Pulmonary artery endothelial cell (primary cell): ENCODE data around the gene CFAP20DC. TPM values are rescaled to one million over a fixed set of nuclear protein-coding genes. Genes with fewer than 3 reads are reported as not detected.
"Not testable (repeated sequence)": the region's sequence is repeated elsewhere in the genome, so short reads cannot be mapped to it uniquely, and the experiment has no call there.

Source experiments
- DNase-seq: peaks from one replicate; pipeline ENCODE4 v3.0.0-alpha.2; 2011; ENCODE audit warnings: low read depth, low spot score
- total RNA-seq: library from RNA; depleted of rRNA; stranded (reverse); fragments of >200 nt; gene quantifications from 2 replicates; pipeline ENCODE4 v1.2.3, GENCODE V29; 2014

The CFAP20DC gene
- total RNA-seq, 1 donor from 2014 or later = 1.1 TPM

DNA sequence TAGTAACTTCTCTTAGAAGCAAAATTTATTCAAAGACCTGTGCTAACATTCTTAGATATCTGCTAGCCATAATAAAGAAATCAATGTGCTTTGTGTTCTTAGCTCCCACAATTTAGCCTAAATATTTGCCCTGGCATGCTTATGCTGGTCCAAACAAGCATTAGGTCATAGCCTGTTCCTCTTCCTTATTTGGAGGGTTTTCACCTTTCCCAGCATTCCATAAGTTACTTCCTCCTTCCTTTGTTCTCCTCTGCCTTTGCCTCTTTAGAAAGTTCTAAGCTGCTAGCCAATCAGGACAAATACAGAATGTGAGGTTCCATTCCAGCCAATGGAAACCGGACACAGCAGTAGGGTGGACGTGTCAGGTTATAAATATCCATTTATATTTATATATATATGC is 345.5 kb downstream of the CFAP20DC start:
- not testable (repeated sequence) for DNase-seq

DNA sequence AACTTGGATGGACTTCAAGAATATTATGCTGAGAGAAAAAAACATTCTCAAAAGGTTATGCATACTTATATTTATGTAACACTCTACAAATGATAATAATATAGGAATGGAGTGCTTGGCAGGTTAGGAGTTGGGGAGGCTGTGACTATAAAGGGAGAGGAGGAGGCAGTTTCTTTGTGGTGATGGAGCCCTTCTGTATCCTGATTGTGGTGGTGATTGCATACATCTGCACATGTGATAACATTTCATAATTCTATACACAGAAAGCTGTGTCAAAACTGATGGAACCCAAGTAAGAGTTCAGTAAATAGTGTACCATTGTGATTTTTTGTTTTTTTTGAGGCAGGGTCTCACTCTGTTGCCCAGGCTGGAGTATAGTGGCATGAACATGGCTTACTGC is 351.6 kb downstream of the CFAP20DC start:
- no peak for DNase-seq

- DNase-seq = no peak
Measured at GRCh38 chr3:58697561-58697960, 352.3 kb downstream of the CFAP20DC start.

- DNase-seq = not testable (repeated sequence)
Measured at GRCh38 chr3:58696813-58697212, 353.0 kb downstream of the CFAP20DC start.

DNA sequence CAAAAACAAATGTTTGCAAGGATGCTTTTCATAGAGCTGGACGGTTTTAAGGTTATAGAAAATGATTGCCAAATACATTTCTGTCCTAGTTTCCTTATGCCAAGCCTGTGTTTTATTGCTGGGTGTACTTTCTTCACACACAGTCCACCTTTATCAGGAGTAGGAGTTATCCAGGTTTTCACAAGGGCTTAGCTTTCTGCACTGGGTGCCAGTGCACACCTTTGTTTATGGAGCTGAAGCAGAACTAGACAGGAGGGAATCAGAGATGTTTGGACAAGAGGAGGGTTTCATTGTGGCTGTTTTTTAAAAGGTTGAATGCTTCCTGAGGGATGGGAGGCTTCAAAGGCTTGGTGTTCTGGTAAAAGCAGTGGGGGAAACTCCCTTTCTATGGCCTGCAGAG is 353.7 kb downstream of the CFAP20DC start:
- no peak for DNase-seq

DNA sequence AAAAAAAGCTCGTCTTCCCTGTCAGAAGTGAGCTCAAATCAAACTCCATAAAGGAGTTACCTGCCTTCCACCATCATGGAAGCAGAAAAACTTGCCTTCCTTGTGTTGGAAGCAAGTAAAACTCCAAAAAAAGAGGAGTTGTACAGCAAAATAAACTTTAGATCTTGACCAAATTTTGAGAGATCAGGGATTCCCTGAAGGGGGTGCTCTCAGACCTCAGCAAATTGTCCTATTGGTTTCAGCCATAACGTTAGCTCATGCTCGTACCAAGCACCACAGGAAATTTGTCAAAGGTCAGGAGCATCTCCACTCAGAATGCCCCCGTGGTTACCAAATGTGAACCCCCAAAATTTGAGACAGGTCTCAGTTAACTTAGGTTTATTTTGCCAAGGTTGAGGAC is 354.5 kb downstream of the CFAP20DC start:
- not testable (repeated sequence) for DNase-seq

DNA sequence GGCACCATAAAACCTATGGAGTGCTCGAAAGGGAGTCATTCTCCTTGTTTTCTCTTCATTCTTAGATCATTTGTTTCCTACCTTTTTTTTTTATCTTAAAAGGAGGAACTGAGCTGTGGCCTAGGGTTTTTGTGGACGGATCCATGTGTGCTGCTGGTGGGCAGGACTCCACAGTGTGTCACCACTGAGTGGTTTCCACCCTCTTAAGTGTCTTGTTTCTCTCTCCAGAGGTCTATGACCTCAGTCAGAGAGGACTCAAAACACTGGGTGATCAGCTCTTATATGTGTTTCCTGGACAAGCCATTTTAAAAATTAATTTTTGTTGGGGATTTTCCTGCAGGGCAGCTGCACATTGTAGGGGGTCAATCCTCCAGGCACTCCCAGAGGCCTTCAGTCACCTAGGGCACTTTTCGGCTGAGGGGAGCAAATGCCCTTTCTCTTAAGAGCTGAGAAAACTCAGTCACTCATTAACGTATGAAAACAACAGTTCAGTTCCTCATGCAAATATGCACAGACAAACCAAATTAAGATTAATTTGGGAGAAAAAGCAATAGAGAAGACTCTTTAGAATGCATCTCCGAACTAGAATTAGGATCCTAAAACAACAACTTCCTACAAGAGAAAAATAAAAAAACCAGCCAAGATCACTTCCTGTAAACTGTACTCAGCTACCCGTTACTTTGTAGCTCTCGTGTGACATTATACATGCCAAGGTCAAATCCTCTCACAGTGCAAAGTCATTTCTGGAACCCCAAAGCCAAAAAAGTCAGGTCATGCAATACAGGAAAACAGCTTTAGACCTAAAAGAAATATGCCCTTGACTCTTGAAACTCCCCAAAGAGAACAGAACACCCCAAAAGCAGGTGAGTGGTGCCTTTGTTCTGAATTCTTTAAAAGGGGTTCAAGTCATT is 355.6 kb downstream of the CFAP20DC start:
- DNase-seq = no peak

- no peak for DNase-seq
Measured at GRCh38 chr3:58692484-58692883, 357.3 kb downstream of the CFAP20DC start.
